Stimulated activated CD8-positive, alpha-beta memory T cell treated with anti-CD3 and anti-CD28 coated beads, Interleukin-4, amount 100 ng/mL, for 4 hours (primary cell): ENCODE data around the gene FAM83D.

ENCODE experiments used
- DNase-seq, 2 donors: peaks; one replicate each; pipeline ENCODE4 v3.0.0-alpha.2; 2020; ENCODE audit warnings: low read depth in 2 of 2, low spot score in 1 of 2

Gene FAM83D

DNA sequence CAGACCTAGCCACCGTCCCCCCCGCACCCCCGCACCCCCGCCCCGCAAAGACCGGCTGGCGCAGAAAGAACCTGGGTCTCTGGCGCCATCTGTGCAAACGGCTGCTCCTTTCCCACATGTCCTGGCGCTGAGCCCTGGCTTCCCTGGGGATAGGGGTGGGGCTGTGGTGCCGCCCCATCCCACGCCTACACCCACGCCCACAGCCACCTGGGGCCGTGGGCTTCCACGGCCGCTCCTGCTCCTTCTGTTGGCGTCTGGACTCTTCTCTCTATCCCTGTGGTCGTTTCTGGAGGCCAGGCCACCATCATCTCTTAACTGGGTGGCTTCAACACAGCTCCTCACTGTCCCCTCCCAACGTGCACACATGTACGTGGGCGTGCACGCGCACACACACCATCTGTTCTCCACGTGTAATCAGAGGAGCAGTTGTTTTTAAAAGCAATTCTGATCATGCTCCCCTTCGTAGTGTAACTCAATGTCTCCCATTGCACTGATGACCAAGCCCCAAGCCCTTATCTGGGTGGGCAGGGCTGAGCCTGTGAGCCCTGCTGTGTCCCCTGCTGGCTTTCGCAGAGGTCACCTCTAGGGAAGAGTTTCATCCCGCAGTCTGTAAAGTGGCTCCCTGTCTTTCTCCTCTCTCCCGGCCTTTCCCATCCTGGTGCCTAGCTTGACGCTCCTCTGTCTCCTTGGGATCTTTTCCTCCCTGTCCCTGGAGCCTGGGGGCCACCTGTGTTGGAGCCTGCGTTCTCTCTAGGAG is 31.9 kb upstream of the FAM83D start:
- DNase-seq = no peak

DNA sequence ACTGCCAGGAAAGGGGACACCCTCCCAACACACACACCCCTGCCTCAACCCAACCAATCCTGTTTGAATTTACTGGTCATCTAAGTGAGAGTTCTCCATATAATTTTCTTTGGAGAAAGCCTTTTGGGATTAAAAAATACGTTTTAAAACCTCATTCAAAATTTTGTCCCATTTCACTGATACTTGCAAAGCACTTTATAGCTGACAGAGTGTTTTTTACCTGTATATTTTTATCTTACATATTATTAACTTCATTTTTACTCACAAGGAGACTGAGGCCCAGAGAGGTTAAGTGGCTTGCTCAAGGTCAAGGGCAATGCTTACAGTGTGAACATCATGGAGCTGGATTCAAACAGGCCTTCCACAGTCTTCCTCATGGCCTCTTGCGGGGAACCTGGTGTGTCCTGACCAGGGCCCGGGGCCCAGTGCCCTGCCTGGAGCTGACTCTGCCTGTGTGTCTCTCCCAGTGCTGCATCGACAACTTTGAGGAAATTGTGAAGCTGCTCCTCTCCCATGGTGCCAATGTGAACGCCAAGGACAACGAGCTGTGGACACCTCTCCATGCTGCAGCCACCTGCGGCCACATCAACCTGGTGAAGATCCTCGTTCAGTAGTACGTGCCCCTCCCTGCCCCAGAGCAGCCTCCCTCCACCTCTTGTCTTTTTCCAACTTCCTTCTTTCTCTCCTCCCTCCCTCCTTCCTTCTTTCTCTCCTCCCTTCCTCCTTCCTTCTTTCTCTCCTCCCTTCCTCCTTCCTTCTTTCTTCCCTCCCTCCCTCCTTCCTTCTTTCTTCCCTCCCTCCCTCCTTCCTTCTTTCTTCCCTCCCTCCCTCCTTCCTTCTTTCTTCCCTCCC is 30.9 kb upstream of the FAM83D start:
- no peak for DNase-seq

DNA sequence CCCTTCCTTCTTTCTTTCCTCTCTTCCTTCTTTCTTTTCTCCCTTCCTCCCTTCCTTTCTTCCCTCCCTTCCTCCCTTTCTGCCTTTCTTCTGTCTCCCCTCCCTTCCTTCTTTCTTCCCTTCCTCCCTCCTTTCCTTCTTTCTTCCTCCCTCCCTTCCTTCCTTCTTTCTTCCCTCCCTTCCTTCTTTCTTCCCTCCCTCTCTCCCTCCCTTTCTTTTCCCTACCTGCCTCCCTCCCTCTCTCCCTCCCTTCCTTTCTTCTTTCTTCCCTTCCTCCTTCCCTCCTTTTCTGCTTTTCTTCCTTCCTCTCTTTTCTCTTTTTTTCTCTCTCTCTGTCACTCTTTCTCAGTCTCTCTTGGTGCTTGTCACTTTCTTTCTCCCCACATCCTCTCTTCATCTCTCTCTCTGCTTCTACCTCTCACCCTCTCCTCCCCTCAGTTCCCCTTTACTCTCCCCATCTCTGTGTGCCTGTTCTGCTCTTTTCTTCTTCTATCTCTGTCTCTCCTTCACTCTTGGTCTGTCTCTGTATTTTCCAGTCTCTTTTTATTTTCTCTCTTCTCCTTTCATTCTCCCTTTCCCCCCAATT is 30.1 kb upstream of the FAM83D start:
- DNase-seq = no peak

DNA sequence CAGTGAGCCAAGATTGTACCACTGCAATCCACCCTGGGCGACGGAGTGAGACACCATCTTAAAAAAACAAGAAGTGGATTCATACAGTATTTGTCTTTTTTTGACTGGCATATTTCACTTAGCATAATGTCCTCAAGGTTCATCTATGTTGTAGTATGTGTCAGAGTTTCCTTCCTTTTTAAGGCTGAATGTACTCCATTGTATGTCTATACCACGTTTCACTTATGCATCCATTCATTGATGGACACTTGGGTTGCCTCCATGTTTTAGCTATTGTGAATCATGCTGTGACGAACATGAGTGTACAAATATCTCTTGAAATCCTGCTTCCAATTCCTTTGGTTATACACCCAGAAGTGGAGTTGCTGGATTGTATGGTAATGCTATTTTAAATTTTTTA is 28.9 kb upstream of the FAM83D start:
- DNase-seq = no peak

DNA sequence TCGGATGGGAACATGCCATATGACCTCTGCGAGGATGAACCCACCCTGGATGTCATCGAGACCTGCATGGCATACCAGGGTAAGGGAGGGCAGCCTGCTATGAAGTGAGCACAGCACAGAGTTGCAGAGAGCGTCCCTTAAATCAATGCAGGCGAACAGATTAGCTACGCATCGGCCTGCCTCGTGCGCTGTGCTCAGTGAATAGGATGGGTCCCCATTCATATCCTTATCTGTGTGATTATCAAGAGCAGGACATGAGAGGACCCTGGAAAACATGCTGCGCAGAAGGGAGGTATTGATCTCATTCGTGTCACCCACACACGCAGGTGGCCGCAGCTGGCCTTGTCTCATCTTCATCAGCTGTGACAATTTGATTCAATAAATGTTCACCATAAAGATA is 25.6 kb upstream of the FAM83D start:
- DNase-seq = no peak

DNA sequence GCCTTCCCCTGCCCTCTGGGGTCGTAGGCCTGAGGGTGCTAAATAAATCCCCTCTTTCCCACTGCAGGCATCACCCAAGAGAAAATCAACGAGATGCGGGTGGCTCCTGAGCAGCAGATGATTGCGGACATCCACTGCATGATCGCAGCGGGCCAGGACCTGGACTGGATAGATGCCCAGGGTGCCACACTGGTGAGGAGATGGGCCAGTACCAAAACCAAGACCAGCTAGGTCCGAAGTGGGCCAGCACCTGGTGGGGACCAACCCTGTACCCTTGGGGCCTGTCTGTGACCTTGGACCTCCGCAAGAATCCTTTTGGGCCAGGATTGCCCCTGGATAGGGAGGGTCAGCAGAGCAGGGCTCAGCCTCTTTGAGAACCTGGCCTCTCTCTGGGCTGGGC is 23.6 kb upstream of the FAM83D start:
- DNase-seq = no peak

DNA sequence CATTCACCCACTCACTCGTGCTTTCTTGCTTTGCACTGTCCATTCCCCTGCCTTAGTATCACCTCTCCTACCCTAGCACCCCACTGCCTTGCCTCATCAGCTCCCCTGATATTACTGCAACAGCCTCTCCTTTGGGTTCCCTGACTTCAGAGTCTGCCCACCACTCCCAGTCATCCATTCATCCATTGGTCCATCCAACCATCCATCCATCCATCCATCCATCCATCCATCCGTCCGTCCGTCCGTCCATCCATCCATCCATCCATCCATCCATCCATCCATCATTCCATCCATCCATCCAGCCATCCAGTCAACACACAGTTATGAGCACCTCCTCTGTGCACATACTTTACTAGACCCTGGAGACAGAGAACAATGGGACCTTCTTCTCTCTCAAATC is 22.9 kb upstream of the FAM83D start:
- no peak for DNase-seq

DNA sequence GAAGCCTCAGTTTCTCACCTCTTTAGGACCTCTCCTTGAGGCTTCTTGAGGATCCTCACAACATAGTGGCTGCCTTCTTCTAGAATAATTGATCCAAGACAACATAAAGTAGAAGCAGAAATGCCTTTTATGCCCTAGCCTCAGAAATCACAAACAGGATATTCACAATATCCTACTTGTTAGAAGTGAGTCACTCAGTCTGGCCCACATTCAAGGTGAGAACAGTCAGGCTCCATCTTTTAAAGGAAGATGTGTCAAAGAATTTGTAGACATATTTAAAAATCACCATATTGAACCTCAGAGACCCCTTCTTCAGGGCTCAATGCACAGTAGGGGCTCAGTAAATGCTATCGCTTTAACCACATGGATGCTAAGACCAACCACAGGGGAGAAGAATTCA is 20.8 kb upstream of the FAM83D start:
- DNase-seq = no peak

DNA sequence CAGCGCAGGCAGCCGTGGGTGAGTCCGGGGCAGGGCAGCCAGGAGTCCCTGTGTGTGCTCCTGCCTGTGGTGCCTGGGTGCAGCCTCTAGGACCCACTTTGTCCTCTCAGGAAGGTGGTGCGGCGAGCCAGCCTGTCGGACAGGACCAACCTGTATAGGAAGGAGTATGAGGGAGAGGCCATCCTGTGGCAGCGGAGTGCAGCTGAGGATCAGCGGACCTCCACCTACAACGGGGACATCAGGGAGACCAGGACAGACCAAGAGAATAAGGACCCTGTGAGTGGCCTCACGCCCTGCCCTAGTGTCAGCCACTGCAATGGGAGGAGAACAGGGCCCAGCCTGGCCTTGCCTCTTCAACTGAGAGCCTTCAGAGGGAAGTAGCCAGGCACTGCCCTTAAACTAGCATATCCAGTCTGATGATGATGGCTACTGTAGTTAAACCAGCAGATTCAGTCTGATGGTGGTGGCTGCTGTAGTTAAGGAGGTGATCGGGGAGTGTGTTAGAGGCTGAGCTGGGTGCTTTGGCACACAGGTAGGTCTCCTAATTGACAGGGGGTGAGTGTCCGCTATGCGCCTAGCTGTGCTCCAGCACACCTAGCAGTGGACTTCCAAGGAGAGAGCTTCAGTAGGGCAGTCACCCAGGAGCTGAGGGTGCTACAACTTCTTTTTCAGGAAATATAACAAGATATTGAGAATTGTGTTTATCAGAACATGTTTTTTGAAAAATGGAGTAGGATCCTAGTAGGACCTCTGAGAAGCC is 18.1 kb upstream of the FAM83D start:
- DNase-seq = no peak

DNA sequence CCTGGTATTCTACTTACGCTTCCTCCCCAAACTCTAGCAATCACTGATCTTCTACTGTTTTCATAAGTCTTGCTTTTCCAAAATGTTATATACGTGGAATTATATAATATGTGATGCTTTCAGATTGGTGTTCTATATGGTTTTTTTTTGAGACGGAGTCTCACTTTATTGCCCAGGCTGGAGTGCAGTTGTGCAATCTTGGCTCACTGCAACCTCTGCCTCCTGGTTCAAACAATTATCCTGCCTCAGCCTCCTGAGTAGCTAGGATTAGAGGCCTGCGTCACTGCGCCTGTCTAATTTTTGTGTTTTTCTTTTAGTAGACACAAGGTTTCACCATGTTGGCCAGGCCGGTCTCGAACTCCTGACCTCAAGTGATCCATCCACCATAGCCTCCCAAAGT is 10.9 kb upstream of the FAM83D start:
- no peak for DNase-seq

DNA sequence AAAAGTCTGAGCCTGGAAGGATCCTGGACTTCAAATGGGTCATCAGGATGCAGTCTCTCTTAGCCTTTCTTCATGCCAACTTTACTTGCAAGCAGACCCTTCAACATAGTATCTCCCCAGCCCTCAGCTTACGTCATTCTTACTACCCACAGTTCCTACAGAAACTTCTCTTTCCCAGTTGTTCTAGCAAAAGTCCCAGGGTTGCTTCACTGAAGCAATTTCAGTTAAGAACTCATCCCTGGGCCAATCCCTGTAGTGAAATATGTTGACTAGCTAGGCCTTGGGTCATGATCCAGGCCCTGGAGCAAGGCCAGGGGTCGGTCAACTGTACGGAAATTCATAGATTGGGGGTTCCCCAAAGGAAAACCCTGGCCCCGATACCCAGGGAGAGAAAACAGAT is 8.6 kb upstream of the FAM83D start:
- no peak for DNase-seq

DNA sequence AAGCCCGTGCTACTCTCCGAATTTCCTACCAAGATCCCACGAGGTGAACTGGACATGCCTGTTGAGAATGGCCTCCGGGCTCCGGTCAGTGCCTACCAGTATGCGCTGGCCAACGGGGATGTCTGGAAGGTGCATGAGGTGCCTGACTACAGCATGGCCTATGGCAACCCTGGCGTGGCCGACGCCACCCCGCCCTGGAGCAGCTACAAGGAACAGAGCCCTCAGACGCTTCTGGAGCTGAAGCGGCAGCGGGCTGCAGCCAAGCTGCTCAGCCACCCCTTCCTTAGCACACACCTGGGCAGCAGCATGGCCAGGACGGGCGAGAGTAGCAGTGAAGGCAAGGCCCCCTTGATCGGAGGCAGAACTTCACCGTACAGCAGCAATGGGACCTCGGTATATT is 8.0 kb upstream of the FAM83D start:
- no peak for DNase-seq

DNA sequence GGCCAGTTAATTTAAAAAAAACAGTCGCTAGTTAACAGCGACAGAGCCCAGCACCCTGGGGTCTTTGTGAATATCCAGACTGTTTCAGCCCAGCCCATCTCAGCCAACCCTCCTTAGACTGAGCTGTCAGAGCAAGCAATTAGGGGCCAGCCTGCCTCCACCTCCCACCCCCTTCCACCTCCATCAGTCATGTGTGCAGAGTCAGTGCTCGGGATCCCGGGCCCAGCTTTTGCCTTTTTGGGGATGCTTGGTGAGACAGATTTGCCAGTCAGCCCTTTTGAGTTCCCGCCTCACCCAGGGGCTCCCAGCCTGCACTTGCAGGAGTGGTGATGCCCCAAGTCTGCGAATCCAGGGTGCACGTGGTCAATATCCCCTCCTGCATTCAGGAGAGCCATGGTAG is 6.5 kb upstream of the FAM83D start:
- DNase-seq = no peak

DNA sequence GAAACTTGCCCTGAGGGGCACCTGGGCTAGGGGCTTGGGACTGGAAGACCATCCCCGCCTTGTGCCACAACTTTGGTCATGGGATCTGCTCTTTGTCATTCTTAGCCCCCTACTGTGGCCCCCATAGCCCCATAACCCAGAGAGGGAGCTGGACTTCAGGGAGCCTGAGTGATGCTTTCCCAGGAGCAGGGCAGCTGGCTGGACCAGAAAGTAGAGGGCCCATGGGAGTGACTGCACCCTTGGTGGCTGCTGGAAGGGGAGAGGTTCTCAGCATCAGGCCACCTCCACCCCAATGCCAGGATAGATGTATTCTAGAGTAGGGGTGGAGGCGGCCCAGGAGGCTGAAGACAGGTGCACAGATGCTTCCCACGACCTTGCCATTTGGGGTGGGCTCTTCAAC is 5.8 kb upstream of the FAM83D start:
- no peak for DNase-seq

DNA sequence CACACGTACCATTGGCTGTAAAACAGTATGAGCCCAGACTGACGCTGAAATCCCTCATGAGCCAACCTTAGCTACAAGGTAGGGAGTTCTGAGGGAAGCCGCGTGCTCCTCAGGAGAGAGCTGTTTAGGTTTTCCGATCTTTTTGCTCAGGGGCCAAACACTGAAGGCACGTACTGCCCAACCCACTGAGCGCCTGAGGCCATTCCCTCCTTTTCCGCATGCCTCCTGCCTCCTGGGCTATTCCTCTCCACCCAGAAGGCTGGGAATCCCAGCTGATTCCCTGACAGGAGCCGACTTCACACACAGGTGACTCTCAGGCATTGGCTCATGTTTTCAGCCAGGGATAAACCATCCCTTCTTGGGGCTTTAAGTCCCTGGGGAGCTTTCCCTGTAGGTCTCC is 5.4 kb upstream of the FAM83D start:
- no peak for DNase-seq

DNA sequence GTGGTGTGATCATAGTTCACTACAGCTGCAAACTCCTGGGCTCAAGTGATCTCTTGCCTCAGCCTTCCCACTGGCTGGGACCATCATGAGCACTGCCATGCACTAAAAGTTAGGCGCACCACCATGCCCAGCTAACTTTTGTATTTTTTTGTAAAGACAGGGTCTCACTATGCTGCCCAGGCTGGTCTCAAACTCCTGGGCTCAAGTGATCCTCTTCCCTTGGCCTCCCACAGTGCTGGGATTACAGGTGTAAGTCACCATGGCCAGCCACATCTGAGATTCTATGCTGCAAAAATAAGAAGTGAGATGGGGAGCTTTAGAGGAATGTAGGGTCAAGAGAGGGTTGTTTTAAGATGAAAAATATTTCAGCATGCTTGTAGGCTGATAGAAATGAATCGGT is 1.5 kb upstream of the FAM83D start:
- no peak for DNase-seq

DNA sequence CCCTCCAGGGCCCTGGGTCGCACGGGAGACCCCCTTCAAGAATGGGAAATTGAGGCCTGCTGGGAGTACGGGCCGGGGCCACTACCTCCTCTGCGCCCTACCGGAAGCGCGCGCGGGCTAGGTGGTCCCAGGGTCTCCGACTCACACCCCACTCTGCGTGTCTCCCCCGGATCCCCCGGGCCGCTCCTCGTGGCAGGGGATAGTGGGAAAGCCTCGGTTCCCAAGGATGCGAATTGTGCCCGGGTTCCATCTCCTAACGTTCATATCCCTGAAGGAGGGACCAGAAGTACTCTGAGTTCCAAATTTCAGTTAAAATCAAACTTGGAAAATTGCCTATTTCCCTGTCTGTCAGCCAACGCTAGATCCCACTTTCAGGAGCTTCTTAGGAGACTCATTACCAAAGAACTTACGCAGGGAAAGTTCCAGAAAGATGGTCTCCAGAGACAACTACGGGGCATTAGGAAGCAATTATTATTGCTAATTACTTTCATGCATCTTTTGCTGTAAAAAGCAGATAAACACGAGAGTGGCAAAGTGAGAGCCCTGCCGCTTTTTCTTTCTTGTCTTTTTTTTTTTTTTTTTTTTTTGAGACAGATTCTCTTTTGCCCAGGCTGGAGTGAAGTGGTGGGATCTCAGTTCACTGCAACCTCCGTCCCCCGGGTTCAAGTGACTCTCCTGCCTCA is 858 bp downstream of the FAM83D start:
- DNase-seq = no peak

DNA sequence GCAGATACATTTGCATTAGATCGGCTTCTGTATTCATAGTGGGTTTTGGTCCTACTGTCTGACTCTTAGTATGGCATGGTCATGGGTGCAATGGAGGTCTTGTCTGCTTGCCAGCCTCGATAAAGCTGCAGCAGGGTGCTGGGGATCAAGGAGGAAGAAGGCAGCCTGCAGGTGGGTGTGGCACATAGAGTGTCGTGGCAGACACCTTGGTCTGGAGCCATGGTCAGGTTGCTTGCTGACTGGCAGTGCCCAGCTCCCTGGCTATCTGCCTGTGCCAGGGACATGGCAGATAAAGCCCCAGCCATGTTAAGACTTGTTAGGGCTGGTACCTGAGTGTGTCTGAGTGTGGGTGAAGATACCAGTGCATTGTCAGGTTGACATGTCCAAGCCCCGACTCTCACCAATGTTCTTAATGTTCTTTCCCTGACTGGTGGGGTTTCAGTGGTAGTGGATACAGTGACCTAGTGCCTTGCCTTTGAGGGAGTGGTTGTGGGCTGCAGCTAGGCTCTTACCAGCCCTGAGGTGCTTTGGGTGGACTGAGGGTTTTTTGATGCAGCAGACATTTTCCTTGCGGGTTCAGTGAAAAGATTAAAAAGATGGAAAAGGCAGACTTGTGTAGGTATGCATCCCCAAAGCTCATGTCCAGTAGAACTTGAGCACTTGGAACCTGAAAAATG is 1.8 kb downstream of the FAM83D start:
- no peak for DNase-seq

DNA sequence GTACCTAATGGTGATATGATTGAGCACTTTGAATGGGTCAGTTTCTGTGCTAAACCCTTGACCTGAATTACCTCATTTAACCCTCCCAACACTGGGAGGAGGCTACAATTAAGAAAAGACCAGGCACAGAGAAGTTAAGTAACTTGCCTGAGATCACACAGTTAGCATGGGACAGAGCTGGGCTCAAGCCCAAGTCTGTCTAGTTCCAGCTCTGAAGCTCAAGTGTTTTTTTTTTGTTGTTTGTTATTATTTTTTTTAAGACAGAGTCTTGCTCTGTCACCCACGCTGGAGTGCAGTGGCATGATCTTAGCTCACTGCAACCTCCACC is 4.0 kb downstream of the FAM83D start:
- DNase-seq = no peak

DNA sequence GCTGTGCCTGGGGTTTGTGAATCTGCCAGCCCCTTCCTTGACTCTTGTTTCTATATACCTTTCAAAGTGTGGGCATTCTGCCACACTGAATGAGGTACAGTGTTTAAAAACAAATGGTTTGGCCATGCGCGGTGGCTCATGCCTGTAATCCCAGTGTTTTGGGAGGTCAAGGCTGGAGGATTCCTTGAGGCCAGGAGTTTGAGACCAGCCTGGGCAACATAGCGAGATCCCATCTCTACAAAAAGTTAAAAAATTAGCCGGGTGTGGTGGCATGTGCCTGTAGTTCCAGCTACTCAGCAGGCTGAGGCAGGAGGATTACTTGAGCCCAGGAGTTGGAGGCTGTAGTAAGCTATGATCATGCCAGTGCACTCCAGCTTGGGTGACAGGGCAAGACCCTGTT is 5.8 kb downstream of the FAM83D start:
- DNase-seq = no peak
